Neuronal stem cell (in vitro differentiated cells): Measurements from ENCODE around the gene CCDC34.

Experiments
- DNase-seq: peaks from one replicate; pipeline ENCODE4 v3.0.0-alpha.2; 2013; ENCODE audit warnings: low spot score
- H2AFZ ChIP-seq: one replicate; pipeline ENCODE4 v1.6.1; 2013; ENCODE audit warnings: mild to moderate bottlenecking, low read length, inconsistent platforms
- H2AK5ac ChIP-seq: 2 replicates; pipeline ENCODE4 v1.6.1; 2013; ENCODE audit warnings: low read depth, mild to moderate bottlenecking, inconsistent platforms, low read length, moderate library complexity, mixed read lengths
- H2BK120ac ChIP-seq: 2 replicates; pipeline ENCODE4 v1.6.1; 2013; ENCODE audit warnings: low read depth, mild to moderate bottlenecking, inconsistent platforms, low read length, moderate library complexity, mixed read lengths
- H2BK12ac ChIP-seq: one replicate; pipeline ENCODE4 v1.6.1; 2013; ENCODE audit warnings: low read length, inconsistent platforms
- H2BK15ac ChIP-seq: 2 replicates; pipeline ENCODE4 v1.6.1; 2013; ENCODE audit warnings: mild to moderate bottlenecking, low read length, inconsistent platforms, mixed read lengths
- H2BK5ac ChIP-seq: one replicate; pipeline ENCODE4 v1.6.1; 2013; ENCODE audit warnings: inconsistent platforms, mild to moderate bottlenecking, low read length, moderate library complexity
- H3K14ac ChIP-seq: one replicate; pipeline ENCODE4 v1.6.1; 2013; ENCODE audit warnings: low read length, inconsistent platforms
- H3K18ac ChIP-seq: 2 replicates; pipeline ENCODE4 v1.6.1; 2013; ENCODE audit warnings: low read length, inconsistent platforms
- H3K23ac ChIP-seq: 2 replicates; pipeline ENCODE4 v1.6.1; 2013; ENCODE audit warnings: low read depth, mild to moderate bottlenecking, mixed read lengths, low read length, inconsistent platforms; ENCODE audit not compliant: poor library complexity
- H3K27ac ChIP-seq: replicated peaks from 3 replicates; pipeline ENCODE4 v1.5.1; 2013; ENCODE audit warnings: low read length, inconsistent platforms
- H3K27me3 ChIP-seq, 3 experiments: 2 replicates each; pipeline ENCODE4 v1.6.1; 2013; ENCODE audit warnings: low read length in 3 of 3, mild to moderate bottlenecking in 2 of 3, inconsistent platforms in 1 of 3, low read depth in 1 of 3, mixed read lengths in 1 of 3, moderate library complexity in 1 of 3; ENCODE audit not compliant: control insufficient read depth in 3 of 3, insufficient read depth in 3 of 3
- H3K36me3 ChIP-seq, 2 donors: replicated peaks in 1 of 2; 2 replicates each; pipeline ENCODE4 v1.6.1; 2013; ENCODE audit warnings: low read length in 2 of 2; ENCODE audit not compliant: control insufficient read depth in 2 of 2, insufficient read depth in 2 of 2
- H3K4ac ChIP-seq: 2 replicates; pipeline ENCODE4 v1.6.1; 2013; ENCODE audit warnings: inconsistent platforms, mild to moderate bottlenecking, low read length, moderate library complexity
- H3K4me1 ChIP-seq, 2 donors: 1 replicate in 1 of 2; 2 replicates in 1 of 2; pipeline ENCODE4 v1.6.1; 2013; ENCODE audit warnings: low read length in 2 of 2, low read depth in 1 of 2; ENCODE audit not compliant: control insufficient read depth in 2 of 2, insufficient read depth in 1 of 2
- H3K4me2 ChIP-seq: one replicate; pipeline ENCODE4 v1.6.1; 2013; ENCODE audit warnings: mild to moderate bottlenecking, low read length, inconsistent platforms; ENCODE audit not compliant: insufficient read depth, poor library complexity, severe bottlenecking
- H3K4me3 ChIP-seq, 2 donors: 2 replicates each; pipeline ENCODE4 v1.5.1; 2013; ENCODE audit warnings: low read length in 2 of 2, mild to moderate bottlenecking in 2 of 2, inconsistent platforms in 1 of 2, moderate library complexity in 1 of 2
- H3K79me1 ChIP-seq: one replicate; pipeline ENCODE4 v1.6.1; 2013; ENCODE audit warnings: low read depth, mild to moderate bottlenecking, inconsistent platforms, low read length, moderate library complexity
- H3K9ac ChIP-seq: one replicate; pipeline ENCODE4 v1.6.1; 2013; ENCODE audit warnings: mild to moderate bottlenecking, low read depth, low read length, inconsistent platforms; ENCODE audit not compliant: poor library complexity
- H3K9me3 ChIP-seq, 2 donors: replicated peaks in 1 of 2; 2 replicates each; pipeline versions ENCODE3 to v1.6.1; 2013; ENCODE audit warnings: low read length in 2 of 2, mild to moderate bottlenecking in 2 of 2, inconsistent platforms in 1 of 2, low read depth in 1 of 2, mixed read lengths in 1 of 2, moderate library complexity in 1 of 2; ENCODE audit not compliant: control insufficient read depth in 2 of 2, insufficient read depth in 1 of 2
- H4K8ac ChIP-seq: one replicate; pipeline ENCODE4 v1.6.1; 2013; ENCODE audit warnings: low read depth, mild to moderate bottlenecking, inconsistent platforms, low read length, moderate library complexity
- H4K91ac ChIP-seq: one replicate; pipeline ENCODE4 v1.6.1; 2013; ENCODE audit warnings: low read length, low read depth, mild to moderate bottlenecking, inconsistent platforms; ENCODE audit not compliant: poor library complexity
- WGBS, 2 donors: extraction: QIAGEN DNeasy Blood & Tissue Kit; methylation state at CpG; one replicate each; pipeline ENCODE4 v1.1.7; 2013; ENCODE audit warnings: missing lambda C conversion rate in 2 of 2, mixed read lengths in 1 of 2; ENCODE audit not compliant: insufficient read length in 2 of 2, insufficient replicate concordance in 1 of 2; ENCODE audit errors: extremely low coverage in 2 of 2; 5-methylcytosine and 5-hydroxymethylcytosine counted together

The CCDC34 gene

GRCh38 chr11:27387362-27387761 lies 24.3 kb upstream of the CCDC34 start:
- Histone ChIP-seq H2BK120ac (no peak overlapping the region), H4K91ac (no peak overlapping the region), H3K4ac (no peak overlapping the region), H3K36me3 (peaks cover 6 to 46% of the 10 kb centered on the region in 2 donors), H3K4me3 (no peak overlapping the region), H3K27ac (no peak overlapping the region), H3K27me3 (no peaks in the 10 kb centered on the region), H3K4me2 (no peak overlapping the region), H4K8ac (no peak overlapping the region), H3K4me1 (peaks cover 12 to 21% of the 10 kb centered on the region in 2 donors), H2AFZ (no peak overlapping the region), H3K23ac (no peak overlapping the region), H3K9ac (no peak overlapping the region), H3K79me1 (peaks cover 2% of the 10 kb centered on the region), H2BK12ac (no peak overlapping the region), H3K14ac (no peak overlapping the region), H2BK5ac (no peak overlapping the region), H3K18ac (no peak overlapping the region), H3K9me3 (no peaks in the 10 kb centered on the region), H2AK5ac (no peak overlapping the region), H2BK15ac (no peak overlapping the region)
- WGBS, 2 donors: no CpG with 5 or more reads among the region's 2 CpGs
- no peak for DNase-seq

GRCh38 chr11:27386181-27386845 lies 23.3 kb upstream of the CCDC34 start:
- H3K23ac ChIP-seq: no peak overlapping the region
- H4K91ac ChIP-seq: no peak overlapping the region
- no peak overlapping the region for H3K4ac ChIP-seq
- H3K4me2 ChIP-seq: no peak overlapping the region
- H4K8ac ChIP-seq: no peak overlapping the region
- peaks cover 7 to 57% of the 10 kb centered on the region in 2 donors for H3K36me3 ChIP-seq
- H2BK120ac ChIP-seq: no peak overlapping the region
- H2BK5ac ChIP-seq: no peak overlapping the region
- H3K27ac ChIP-seq: no peak overlapping the region
- no peak for DNase-seq
- H3K18ac ChIP-seq: no peak overlapping the region
- WGBS, 2 donors: no CpG with 5 or more reads among the region's 4 CpGs
- H3K27me3 ChIP-seq: no peaks in the 10 kb centered on the region
- no peak overlapping the region for H2AK5ac ChIP-seq
- H3K9me3 ChIP-seq: no peaks in the 10 kb centered on the region
- H3K4me3 ChIP-seq: no peak overlapping the region
- H3K79me1 ChIP-seq: peaks cover 3% of the 10 kb centered on the region
- H3K4me1 ChIP-seq: peaks cover 7 to 13% of the 10 kb centered on the region in 2 donors
- H2BK15ac ChIP-seq: no peak overlapping the region
- no peak overlapping the region for H3K14ac ChIP-seq
- H2BK12ac ChIP-seq: no peak overlapping the region
- no peak overlapping the region for H3K9ac ChIP-seq
- no peak overlapping the region for H2AFZ ChIP-seq

- WGBS, 2 donors: no CpG with 5 or more reads among the region's 5 CpGs
- no peak overlapping the region for H3K27ac ChIP-seq
- H3K4me2 ChIP-seq: no peak overlapping the region
- H2BK120ac ChIP-seq: no peak overlapping the region
- H2BK15ac ChIP-seq: no peak overlapping the region
- H3K36me3 ChIP-seq: peaks cover 10 to 61% of the 10 kb centered on the region in 2 donors
- H2BK12ac ChIP-seq: no peak overlapping the region
- no peak overlapping the region for H4K8ac ChIP-seq
- H2BK5ac ChIP-seq: no peak overlapping the region
- no peak overlapping the region for H3K4me3 ChIP-seq
- H3K9ac ChIP-seq: no peak overlapping the region
- H4K91ac ChIP-seq: no peak overlapping the region
- peaks cover 4% of the 10 kb centered on the region in 2 donors for H3K4me1 ChIP-seq
- H3K27me3 ChIP-seq: no peaks in the 10 kb centered on the region
- H2AK5ac ChIP-seq: no peak overlapping the region
- no peak for DNase-seq
- no peak overlapping the region for H3K4ac ChIP-seq
- peaks cover 4% of the 10 kb centered on the region for H3K79me1 ChIP-seq
- H2AFZ ChIP-seq: no peak overlapping the region
- H3K9me3 ChIP-seq: no peaks in the 10 kb centered on the region
- no peak overlapping the region for H3K23ac ChIP-seq
- no peak overlapping the region for H3K18ac ChIP-seq
- H3K14ac ChIP-seq: no peak overlapping the region
These were observed 22.2 kb upstream of the CCDC34 start for GRCh38 chr11:27385245-27385644.

GRCh38 chr11:27384227-27384626 lies 21.2 kb upstream of the CCDC34 start:
- Histone ChIP-seq H2BK12ac (no peak overlapping the region), H2BK5ac (no peak overlapping the region), H3K14ac (no peak overlapping the region), H3K79me1 (peaks cover 4% of the 10 kb centered on the region), H2BK15ac (no peak overlapping the region), H3K23ac (no peak overlapping the region), H4K8ac (no peak overlapping the region), H2AFZ (no peak overlapping the region), H3K9ac (no peak overlapping the region), H3K4me2 (no peak overlapping the region), H2BK120ac (no peak overlapping the region), H4K91ac (no peak overlapping the region), H3K18ac (no peak overlapping the region), H3K9me3 (no peaks in the 10 kb centered on the region), H3K4me3 (no peak overlapping the region), H3K4me1 (peaks cover 4% of the 10 kb centered on the region in 2 donors), H3K27me3 (no peaks in the 10 kb centered on the region), H3K27ac (no peak overlapping the region), H2AK5ac (no peak overlapping the region), H3K4ac (no peak overlapping the region), H3K36me3 (peaks cover 12 to 63% of the 10 kb centered on the region in 2 donors)
- no peak for DNase-seq
